Neuronal stem cell (in vitro differentiated cells): ENCODE data around the gene PSMD11.

Experiments used
- DNase-seq: peaks from one replicate; pipeline ENCODE4 v3.0.0-alpha.2; 2013; ENCODE audit warnings: low spot score
- H2AFZ ChIP-seq: one replicate; pipeline ENCODE4 v1.6.1; 2013; ENCODE audit warnings: mild to moderate bottlenecking, low read length, inconsistent platforms
- H2AK5ac ChIP-seq: 2 replicates; pipeline ENCODE4 v1.6.1; 2013; ENCODE audit warnings: low read depth, mild to moderate bottlenecking, inconsistent platforms, low read length, moderate library complexity, mixed read lengths
- H2BK120ac ChIP-seq: 2 replicates; pipeline ENCODE4 v1.6.1; 2013; ENCODE audit warnings: low read depth, mild to moderate bottlenecking, inconsistent platforms, low read length, moderate library complexity, mixed read lengths
- H2BK12ac ChIP-seq: one replicate; pipeline ENCODE4 v1.6.1; 2013; ENCODE audit warnings: low read length, inconsistent platforms
- H2BK15ac ChIP-seq: 2 replicates; pipeline ENCODE4 v1.6.1; 2013; ENCODE audit warnings: mild to moderate bottlenecking, low read length, inconsistent platforms, mixed read lengths
- H2BK5ac ChIP-seq: one replicate; pipeline ENCODE4 v1.6.1; 2013; ENCODE audit warnings: inconsistent platforms, mild to moderate bottlenecking, low read length, moderate library complexity
- H3K14ac ChIP-seq: one replicate; pipeline ENCODE4 v1.6.1; 2013; ENCODE audit warnings: low read length, inconsistent platforms
- H3K18ac ChIP-seq: 2 replicates; pipeline ENCODE4 v1.6.1; 2013; ENCODE audit warnings: low read length, inconsistent platforms
- H3K23ac ChIP-seq: 2 replicates; pipeline ENCODE4 v1.6.1; 2013; ENCODE audit warnings: low read depth, mild to moderate bottlenecking, mixed read lengths, low read length, inconsistent platforms; ENCODE audit not compliant: poor library complexity
- H3K27ac ChIP-seq: replicated peaks from 3 replicates; pipeline ENCODE4 v1.5.1; 2013; ENCODE audit warnings: low read length, inconsistent platforms
- H3K27me3 ChIP-seq, 3 experiments: 2 replicates each; pipeline ENCODE4 v1.6.1; 2013; ENCODE audit warnings: low read length in 3 of 3, mild to moderate bottlenecking in 2 of 3, inconsistent platforms in 1 of 3, low read depth in 1 of 3, mixed read lengths in 1 of 3, moderate library complexity in 1 of 3; ENCODE audit not compliant: control insufficient read depth in 3 of 3, insufficient read depth in 3 of 3
- H3K36me3 ChIP-seq, 2 donors: replicated peaks in 1 of 2; 2 replicates each; pipeline ENCODE4 v1.6.1; 2013; ENCODE audit warnings: low read length in 2 of 2; ENCODE audit not compliant: control insufficient read depth in 2 of 2, insufficient read depth in 2 of 2
- H3K4ac ChIP-seq: 2 replicates; pipeline ENCODE4 v1.6.1; 2013; ENCODE audit warnings: inconsistent platforms, mild to moderate bottlenecking, low read length, moderate library complexity
- H3K4me1 ChIP-seq, 2 donors: 1 replicate in 1 of 2; 2 replicates in 1 of 2; pipeline ENCODE4 v1.6.1; 2013; ENCODE audit warnings: low read length in 2 of 2, low read depth in 1 of 2; ENCODE audit not compliant: control insufficient read depth in 2 of 2, insufficient read depth in 1 of 2
- H3K4me2 ChIP-seq: one replicate; pipeline ENCODE4 v1.6.1; 2013; ENCODE audit warnings: mild to moderate bottlenecking, low read length, inconsistent platforms; ENCODE audit not compliant: insufficient read depth, poor library complexity, severe bottlenecking
- H3K4me3 ChIP-seq, 2 donors: 2 replicates each; pipeline ENCODE4 v1.5.1; 2013; ENCODE audit warnings: low read length in 2 of 2, mild to moderate bottlenecking in 2 of 2, inconsistent platforms in 1 of 2, moderate library complexity in 1 of 2
- H3K79me1 ChIP-seq: one replicate; pipeline ENCODE4 v1.6.1; 2013; ENCODE audit warnings: low read depth, mild to moderate bottlenecking, inconsistent platforms, low read length, moderate library complexity
- H3K9ac ChIP-seq: one replicate; pipeline ENCODE4 v1.6.1; 2013; ENCODE audit warnings: mild to moderate bottlenecking, low read depth, low read length, inconsistent platforms; ENCODE audit not compliant: poor library complexity
- H3K9me3 ChIP-seq, 2 donors: replicated peaks in 1 of 2; 2 replicates each; pipeline versions ENCODE3 to v1.6.1; 2013; ENCODE audit warnings: low read length in 2 of 2, mild to moderate bottlenecking in 2 of 2, inconsistent platforms in 1 of 2, low read depth in 1 of 2, mixed read lengths in 1 of 2, moderate library complexity in 1 of 2; ENCODE audit not compliant: control insufficient read depth in 2 of 2, insufficient read depth in 1 of 2
- H4K8ac ChIP-seq: one replicate; pipeline ENCODE4 v1.6.1; 2013; ENCODE audit warnings: low read depth, mild to moderate bottlenecking, inconsistent platforms, low read length, moderate library complexity
- H4K91ac ChIP-seq: one replicate; pipeline ENCODE4 v1.6.1; 2013; ENCODE audit warnings: low read length, low read depth, mild to moderate bottlenecking, inconsistent platforms; ENCODE audit not compliant: poor library complexity
- WGBS, 2 donors: extraction: QIAGEN DNeasy Blood & Tissue Kit; methylation state at CpG; one replicate each; pipeline ENCODE4 v1.1.7; 2013; ENCODE audit warnings: missing lambda C conversion rate in 2 of 2, mixed read lengths in 1 of 2; ENCODE audit not compliant: insufficient read length in 2 of 2, insufficient replicate concordance in 1 of 2; ENCODE audit errors: extremely low coverage in 2 of 2; 5-methylcytosine and 5-hydroxymethylcytosine counted together

The PSMD11 gene

DNA sequence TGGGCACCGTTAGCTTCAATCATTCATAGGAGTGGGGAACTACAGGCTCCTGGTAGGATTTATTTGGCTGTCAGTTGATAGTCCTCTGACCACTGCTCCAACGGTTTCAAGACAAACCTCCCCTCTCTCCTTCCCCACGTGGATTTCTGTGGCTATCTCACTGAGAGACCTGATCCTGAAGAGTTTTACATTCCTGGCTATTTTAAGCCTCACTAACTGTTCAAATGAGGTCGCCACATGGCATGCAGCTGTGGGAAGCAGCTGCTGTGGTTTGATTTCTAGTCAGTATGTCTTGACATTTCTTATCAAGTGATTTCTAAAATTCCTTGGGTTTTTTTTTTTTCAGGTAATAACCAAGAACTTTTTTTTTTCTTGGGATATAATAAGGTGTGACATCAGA lies 80.8 kb downstream of the PSMD11 start:
- H2BK15ac ChIP-seq = no peak overlapping the region
- no peak overlapping the region for H3K4ac ChIP-seq
- no peak overlapping the region for H3K4me3 ChIP-seq
- H3K9me3 ChIP-seq = peaks cover 0 to 2% of the 10 kb centered on the region in 2 donors
- no peak overlapping the region for H3K18ac ChIP-seq
- no peaks in the 10 kb centered on the region for H3K36me3 ChIP-seq
- H4K91ac ChIP-seq = no peak overlapping the region
- H4K8ac ChIP-seq = no peak overlapping the region
- no peak overlapping the region for H2BK5ac ChIP-seq
- H3K4me1 ChIP-seq = peaks cover 15 to 21% of the 10 kb centered on the region in 2 donors
- no peak overlapping the region for H2BK12ac ChIP-seq
- H3K14ac ChIP-seq = no peak overlapping the region
- no peak overlapping the region for H3K27ac ChIP-seq
- no peak overlapping the region for H3K9ac ChIP-seq
- H3K23ac ChIP-seq = no peak overlapping the region
- H3K4me2 ChIP-seq = no peak overlapping the region
- no peak for DNase-seq
- H2BK120ac ChIP-seq = no peak overlapping the region
- no CpG with 5 or more reads among the region's 4 CpGs for WGBS, 2 donors
- H3K27me3 ChIP-seq = no peaks in the 10 kb centered on the region
- no peak overlapping the region for H2AK5ac ChIP-seq
- H2AFZ ChIP-seq = no peak overlapping the region
- H3K79me1 ChIP-seq = no peaks in the 10 kb centered on the region

DNA sequence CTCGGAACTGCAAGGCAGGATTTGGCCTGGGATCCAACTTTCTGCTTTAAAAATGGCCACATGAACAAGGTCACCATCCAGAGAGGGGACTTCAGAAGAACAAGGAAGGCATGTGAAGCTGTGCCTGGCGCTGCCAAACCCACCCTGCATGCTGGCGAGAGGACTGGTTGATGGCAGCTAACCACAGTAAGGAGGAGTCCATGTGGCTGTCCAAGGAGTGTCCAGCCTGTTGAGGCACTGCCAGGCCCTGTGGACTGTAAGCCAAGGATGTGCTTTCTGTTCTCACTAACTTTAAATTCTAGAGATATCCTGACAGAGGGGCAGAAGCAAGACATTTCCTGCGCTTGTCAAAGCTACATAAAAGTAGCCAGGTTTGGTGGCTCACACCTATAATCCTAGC lies 82.8 kb downstream of the PSMD11 start:
- no peak overlapping the region for H3K27ac ChIP-seq
- H3K9ac ChIP-seq = no peak overlapping the region
- H2BK120ac ChIP-seq = no peak overlapping the region
- no peaks in the 10 kb centered on the region for H3K79me1 ChIP-seq
- H2BK12ac ChIP-seq = peak overlapping the region; percentile 86
- WGBS, 2 donors = no CpG with 5 or more reads among the region's 4 CpGs
- no peak overlapping the region for H4K8ac ChIP-seq
- H3K4ac ChIP-seq = no peak overlapping the region
- peak overlapping the region; percentile 25 for H2AK5ac ChIP-seq
- no peak for DNase-seq
- no peak overlapping the region for H4K91ac ChIP-seq
- peak overlapping the region; percentile 47 for H3K14ac ChIP-seq
- H3K36me3 ChIP-seq = no peaks in the 10 kb centered on the region
- no peak overlapping the region for H3K23ac ChIP-seq
- H3K27me3 ChIP-seq = no peaks in the 10 kb centered on the region
- peak overlapping the region; percentile 72 for H3K18ac ChIP-seq
- no peak overlapping the region for H2AFZ ChIP-seq
- H3K4me2 ChIP-seq = no peak overlapping the region
- peaks cover 0 to 2% of the 10 kb centered on the region in 2 donors for H3K9me3 ChIP-seq
- H3K4me3 ChIP-seq = no peak overlapping the region
- H2BK15ac ChIP-seq = no peak overlapping the region
- H3K4me1 ChIP-seq = peaks cover 4 to 7% of the 10 kb centered on the region in 2 donors
- H2BK5ac ChIP-seq = no peak overlapping the region

DNA sequence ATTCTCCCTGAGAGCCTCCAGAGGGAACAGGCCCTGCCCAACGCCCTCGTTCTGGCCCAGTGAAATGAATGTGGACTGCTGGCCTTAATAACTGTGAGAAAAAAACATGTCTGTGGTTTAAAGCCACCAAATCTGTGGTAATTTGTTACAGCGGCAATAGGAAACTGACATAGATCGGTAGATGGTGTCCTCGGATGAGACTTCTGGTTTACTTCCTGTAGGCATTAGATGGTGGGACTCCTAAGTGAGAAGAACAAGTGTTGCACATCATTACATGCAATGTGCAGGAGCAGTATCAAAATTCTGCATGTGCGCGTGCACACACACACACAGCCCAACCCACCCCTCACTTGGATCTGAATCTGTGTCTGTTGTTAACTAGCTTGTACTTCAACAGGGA lies 84.5 kb downstream of the PSMD11 start:
- no peak overlapping the region for H3K4ac ChIP-seq
- H2AFZ ChIP-seq = no peak overlapping the region
- no peaks in the 10 kb centered on the region for H3K4me1 ChIP-seq
- no peaks in the 10 kb centered on the region for H3K36me3 ChIP-seq
- no peaks in the 10 kb centered on the region for H3K79me1 ChIP-seq
- no peak for DNase-seq
- no peak overlapping the region for H2BK120ac ChIP-seq
- H3K27ac ChIP-seq = no peak overlapping the region
- H4K8ac ChIP-seq = no peak overlapping the region
- H2BK12ac ChIP-seq = no peak overlapping the region
- H3K18ac ChIP-seq = no peak overlapping the region
- H2BK5ac ChIP-seq = no peak overlapping the region
- no peak overlapping the region for H3K4me3 ChIP-seq
- no peak overlapping the region for H2BK15ac ChIP-seq
- no peak overlapping the region for H2AK5ac ChIP-seq
- no peak overlapping the region for H3K14ac ChIP-seq
- H4K91ac ChIP-seq = no peak overlapping the region
- WGBS, 2 donors = no CpG with 5 or more reads among the region's 7 CpGs
- H3K23ac ChIP-seq = no peak overlapping the region
- peaks cover 0 to 2% of the 10 kb centered on the region in 2 donors for H3K9me3 ChIP-seq
- H3K9ac ChIP-seq = no peak overlapping the region
- H3K27me3 ChIP-seq = no peaks in the 10 kb centered on the region
- no peak overlapping the region for H3K4me2 ChIP-seq

DNA sequence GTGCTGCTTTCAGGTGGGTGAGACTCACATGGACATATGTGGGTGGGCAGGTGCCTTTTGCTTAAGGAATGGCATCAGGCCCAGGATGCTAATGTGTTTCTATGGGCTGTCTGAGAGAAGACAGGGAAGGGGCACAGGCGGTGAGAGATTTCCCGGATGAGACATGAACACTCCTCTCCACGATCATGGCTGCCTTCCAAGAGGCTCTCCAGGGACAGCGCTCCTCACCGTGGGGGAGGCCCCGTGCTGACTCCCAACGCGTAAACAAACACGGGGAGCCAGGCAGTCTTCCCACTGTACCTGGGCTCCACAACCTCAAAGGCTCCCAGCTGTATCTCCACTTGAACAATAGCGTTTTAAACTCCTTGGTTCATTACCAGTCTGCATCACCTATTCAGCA lies 85.3 kb downstream of the PSMD11 start:
- Histone ChIP-seq H2AFZ (no peak overlapping the region), H3K4me2 (no peak overlapping the region), H3K18ac (no peak overlapping the region), H3K9me3 (peaks cover 0 to 2% of the 10 kb centered on the region in 2 donors), H3K27me3 (no peaks in the 10 kb centered on the region), H3K9ac (no peak overlapping the region), H2BK15ac (no peak overlapping the region), H3K23ac (no peak overlapping the region), H4K91ac (no peak overlapping the region), H3K4ac (no peak overlapping the region), H2BK120ac (no peak overlapping the region), H3K79me1 (no peaks in the 10 kb centered on the region), H3K27ac (no peak overlapping the region), H2BK12ac (no peak overlapping the region), H3K14ac (no peak overlapping the region), H3K4me3 (no peak overlapping the region), H3K36me3 (no peaks in the 10 kb centered on the region), H3K4me1 (no peaks in the 10 kb centered on the region), H4K8ac (peak overlapping the region; percentile 68), H2AK5ac (no peak overlapping the region), H2BK5ac (no peak overlapping the region)
- DNase-seq = no peak
- WGBS, 2 donors = no CpG with 5 or more reads among the region's 10 CpGs
